Left ventricle myocardium inferior (tissue), 1 donor: ENCODE data around the gene ADAMTS16. TPM values are rescaled to one million over a fixed set of nuclear protein-coding genes. Genes with fewer than 3 reads are reported as not detected.

ENCODE experiments used
- DNase-seq: peaks from one replicate; pipeline ENCODE4 v3.0.0-alpha.2; 2020
- H3K27ac ChIP-seq: fragments of 200-600 bp; replicated peaks from 2 replicates; pipeline ENCODE4 v1.8.0; 2021
- H3K27me3 ChIP-seq: fragments of 200-600 bp; 2 replicates; pipeline ENCODE4 v1.8.0; 2021; ENCODE audit warnings: low read depth
- H3K36me3 ChIP-seq: fragments of 200-600 bp; 2 replicates; pipeline ENCODE4 v1.8.0; 2021
- H3K4me1 ChIP-seq: fragments of 200-600 bp; 2 replicates; pipeline ENCODE4 v1.8.0; 2021
- H3K4me3 ChIP-seq: fragments of 200-600 bp; 2 replicates; pipeline ENCODE4 v1.8.0; 2021; ENCODE audit warnings: mild to moderate bottlenecking, moderate library complexity
- H3K9me3 ChIP-seq: fragments of 200-600 bp; replicated peaks from 2 replicates; pipeline ENCODE4 v1.8.0; 2021
- CTCF ChIP-seq: fragments of 200-600 bp; IDR thresholded peaks from 2 replicates; pipeline ENCODE4 v1.8.0; 2021; ENCODE audit warnings: antibody characterized with exemption, mild to moderate bottlenecking, borderline replicate concordance
- intact Hi-C: fragments of 100-400 bp; cut with micrococcal nuclease; formaldehyde crosslinking; loops from one replicate; pipeline ENCODE4 v1.11.0; 2022
- total RNA-seq: library from RNA; stranded (reverse); fragmentation: NEBNext Ultra II Directional; extraction: Animal tissue kit (Norgen Biotek cat#: 25700); gene quantifications from one replicate; pipeline ENCODE4 v1.2.1, GENCODE V29; 2021
- donor health status: DM: no; HTN: yes; CAD: no; lungs with severe emphysema.

ADAMTS16 gene
- total RNA-seq, 1 donor from 2014 or later, result not detected

- no peak for TF ChIP-seq CTCF
- Histone ChIP-seq H3K4me3 (no peak overlapping the region), H3K36me3 (no peaks in the 10 kb centered on the region), H3K27me3 (peaks cover 12% of the 10 kb centered on the region), H3K4me1 (no peaks in the 10 kb centered on the region), H3K27ac (no peak overlapping the region), H3K9me3 (no peaks in the 10 kb centered on the region)
- no peak for DNase-seq
- intact Hi-C loops, result no loop called here
These were observed 80.9 kb downstream of the ADAMTS16 start for GRCh38 chr5:5220901-5221631.

- no peak for TF ChIP-seq CTCF
- intact Hi-C loops, result no loop called here
These were observed 81.6 kb downstream of the ADAMTS16 start for GRCh38 chr5:5221724-5222123.

GRCh38 chr5:5231576-5231975, 91.4 kb downstream of the ADAMTS16 start:
- intact Hi-C loops, result no loop called here
- TF ChIP-seq CTCF, result no peak
- Histone ChIP-seq H3K36me3 (no peaks in the 10 kb centered on the region), H3K27ac (no peak overlapping the region), H3K27me3 (no peaks in the 10 kb centered on the region), H3K9me3 (no peaks in the 10 kb centered on the region), H3K4me3 (no peak overlapping the region), H3K4me1 (no peaks in the 10 kb centered on the region)
- no peak for DNase-seq

More at GRCh38 chr5:5221724-5222123, 81.6 kb downstream of the ADAMTS16 start:
- Histone ChIP-seq H3K36me3 (no peaks in the 10 kb centered on the region), H3K27me3 (peaks cover 12% of the 10 kb centered on the region), H3K27ac (no peak overlapping the region), H3K4me3 (no peak overlapping the region), H3K9me3 (no peaks in the 10 kb centered on the region), H3K4me1 (no peaks in the 10 kb centered on the region)
- DNase-seq, result no peak

GRCh38 chr5:5234912-5235311, 94.8 kb downstream of the ADAMTS16 start:
- intact Hi-C loops, result no loop called here
- Histone ChIP-seq H3K9me3 (no peaks in the 10 kb centered on the region), H3K4me3 (no peak overlapping the region), H3K36me3 (no peaks in the 10 kb centered on the region), H3K4me1 (no peaks in the 10 kb centered on the region), H3K27me3 (peaks cover 1% of the 10 kb centered on the region), H3K27ac (no peak overlapping the region)
- no peak for DNase-seq
- TF ChIP-seq CTCF, result no peak

- DNase-seq, result no peak
- Histone ChIP-seq H3K4me3 (no peak overlapping the region), H3K27ac (no peak overlapping the region), H3K9me3 (no peaks in the 10 kb centered on the region), H3K36me3 (no peaks in the 10 kb centered on the region), H3K27me3 (peaks cover 9% of the 10 kb centered on the region), H3K4me1 (no peaks in the 10 kb centered on the region)
- no peak for TF ChIP-seq CTCF
- intact Hi-C loops, result no loop called here
These were observed 95.6 kb downstream of the ADAMTS16 start for GRCh38 chr5:5235685-5236084.
